SJCRH30 (cell line): ENCODE data around the gene DCDC2. TPM values are rescaled to one million over a fixed set of nuclear protein-coding genes. Genes with fewer than 3 reads are reported as not detected.

ENCODE experiments used
- DNase-seq, 2 experiments: peaks; one replicate each; pipeline ENCODE4 v3.0.0-alpha.2; 2015 to 2020
- H3K27ac ChIP-seq: fragments of 250-450 bp; sonication (Bioruptor Pico); 2 replicates; pipeline ENCODE4 v1.5.1; 2020; ENCODE audit warnings: mild to moderate bottlenecking, moderate library complexity
- H3K27me3 ChIP-seq: fragments of 250-450 bp; sonication (Bioruptor Pico); 2 replicates; pipeline ENCODE4 v1.5.1; 2020; ENCODE audit warnings: mild to moderate bottlenecking, moderate library complexity
- H3K36me3 ChIP-seq: fragments of 250-450 bp; sonication (Bioruptor Pico); 2 replicates; pipeline ENCODE4 v1.5.1; 2020; ENCODE audit warnings: mild to moderate bottlenecking, moderate library complexity
- H3K4me1 ChIP-seq: fragments of 250-450 bp; sonication (Bioruptor Pico); 2 replicates; pipeline ENCODE4 v1.5.1; 2020; ENCODE audit warnings: mild to moderate bottlenecking, moderate library complexity
- H3K4me3 ChIP-seq: fragments of 250-450 bp; sonication (Bioruptor Pico); 2 replicates; pipeline ENCODE4 v1.5.1; 2020; ENCODE audit warnings: mild to moderate bottlenecking, moderate library complexity
- H3K9me3 ChIP-seq: fragments of 250-450 bp; sonication (Bioruptor Pico); replicated peaks from 2 replicates; pipeline ENCODE4 v1.5.1; 2020; ENCODE audit warnings: mild to moderate bottlenecking, moderate library complexity
- total RNA-seq: library from RNA; depleted of rRNA; stranded (reverse); fragments of >200 nt; shearing (Covaris generic); gene quantifications from 2 replicates; pipeline ENCODE4 v1.2.3, GENCODE V29; 2014

The DCDC2 gene
- total RNA-seq, 1 experiment from 2014 or later, result 0.02 TPM

DNA sequence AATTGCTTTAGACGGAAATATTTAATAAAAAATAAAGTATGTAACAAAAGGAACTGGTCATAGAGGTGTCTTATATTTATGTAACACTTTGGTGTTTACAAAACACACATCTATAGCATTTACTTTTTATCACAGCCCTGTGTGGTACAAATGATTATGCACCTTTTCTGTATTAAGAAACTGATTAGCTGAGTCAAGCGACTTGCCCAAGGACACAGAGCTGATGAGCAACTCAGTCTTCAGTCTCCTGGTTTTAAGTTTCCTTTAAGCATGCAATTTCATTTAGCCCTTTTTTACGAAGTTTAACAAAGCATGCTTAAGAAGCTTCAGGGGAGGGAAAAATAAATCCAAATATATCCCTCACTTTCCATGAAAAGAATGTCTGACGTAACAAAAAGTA is 2.5 kb downstream of the DCDC2 start:
- H3K9me3 ChIP-seq, result no peaks in the 10 kb centered on the region
- H3K36me3 ChIP-seq, result no peaks in the 10 kb centered on the region
- H3K4me1 ChIP-seq, result no peaks in the 10 kb centered on the region
- no peaks in the 10 kb centered on the region for H3K27me3 ChIP-seq
- DNase-seq, result no peak
- no peak overlapping the region for H3K4me3 ChIP-seq
- no peak overlapping the region for H3K27ac ChIP-seq

DNA sequence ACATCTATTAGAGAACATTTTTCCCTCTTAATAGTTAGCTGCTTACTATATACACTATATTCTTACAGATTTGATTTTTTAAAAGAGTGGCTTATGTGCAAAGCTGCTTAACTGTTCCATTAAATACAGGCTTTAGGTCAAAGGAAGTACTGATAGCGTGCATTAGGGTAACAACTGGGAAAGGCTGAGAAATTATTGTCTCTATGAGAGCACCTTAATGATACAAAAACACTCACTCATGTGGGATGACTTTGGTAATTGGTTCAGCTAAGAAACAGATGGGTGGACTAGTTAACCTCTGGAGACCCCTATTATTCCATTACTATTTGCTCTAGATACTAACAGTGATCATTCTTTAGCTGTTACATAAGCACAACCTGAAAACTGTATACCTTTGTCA is 4.0 kb downstream of the DCDC2 start:
- no peak overlapping the region for H3K27ac ChIP-seq
- H3K27me3 ChIP-seq, result no peaks in the 10 kb centered on the region
- H3K4me1 ChIP-seq, result no peaks in the 10 kb centered on the region
- no peak overlapping the region for H3K4me3 ChIP-seq
- H3K36me3 ChIP-seq, result no peaks in the 10 kb centered on the region
- no peak for DNase-seq
- H3K9me3 ChIP-seq, result no peaks in the 10 kb centered on the region

DNA sequence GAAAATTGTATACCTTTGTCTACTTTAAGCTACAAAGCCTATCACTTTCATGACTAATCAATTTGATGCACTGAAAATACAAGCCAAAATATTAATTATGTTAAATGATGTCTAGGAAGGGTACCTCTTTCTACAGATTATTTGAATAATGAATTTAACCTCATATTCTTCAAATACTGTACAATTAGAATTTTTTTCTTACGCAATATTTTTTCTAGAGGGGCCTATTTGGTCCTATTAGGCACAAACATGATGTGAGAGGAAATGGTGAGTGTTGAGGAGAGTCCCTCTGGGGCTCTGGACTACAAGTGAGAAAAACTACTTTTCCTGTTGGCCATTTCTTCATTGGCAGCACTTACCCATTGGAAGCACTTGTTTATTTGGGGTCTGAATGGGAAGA is 5.4 kb downstream of the DCDC2 start:
- Histone ChIP-seq H3K4me3 (no peak overlapping the region), H3K9me3 (no peaks in the 10 kb centered on the region), H3K4me1 (no peaks in the 10 kb centered on the region), H3K27me3 (no peaks in the 10 kb centered on the region), H3K27ac (no peak overlapping the region), H3K36me3 (no peaks in the 10 kb centered on the region)
- no peak for DNase-seq

DNA sequence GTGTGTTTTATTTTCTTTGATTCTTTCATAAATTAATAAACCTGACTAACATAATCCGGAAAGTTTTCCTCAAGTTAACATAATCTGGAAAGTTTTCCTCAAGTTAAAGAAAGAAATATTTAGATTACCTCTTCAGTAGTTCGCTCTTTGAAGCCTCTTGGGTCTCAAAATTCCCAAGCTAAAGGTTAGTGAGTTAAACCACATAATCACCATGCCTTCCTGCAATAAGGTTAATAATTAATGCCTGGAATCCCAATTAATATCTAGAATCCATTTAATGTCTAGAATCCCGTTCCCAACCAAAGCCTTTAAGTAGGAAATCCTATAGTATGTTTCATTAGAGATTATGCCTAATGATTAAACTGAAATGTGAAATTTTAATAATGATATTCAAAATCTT is 12.9 kb downstream of the DCDC2 start:
- Histone ChIP-seq H3K27me3 (no peaks in the 10 kb centered on the region), H3K27ac (no peak overlapping the region), H3K9me3 (no peaks in the 10 kb centered on the region), H3K4me3 (no peak overlapping the region), H3K4me1 (no peaks in the 10 kb centered on the region), H3K36me3 (no peaks in the 10 kb centered on the region)
- DNase-seq, result no peak

GRCh38 chr6:24340998-24341938 is 16.6 kb downstream of the DCDC2 start:
- no peak for DNase-seq
- Histone ChIP-seq H3K27ac (no peak overlapping the region), H3K36me3 (no peaks in the 10 kb centered on the region), H3K4me3 (no peak overlapping the region), H3K4me1 (no peaks in the 10 kb centered on the region), H3K27me3 (no peaks in the 10 kb centered on the region), H3K9me3 (no peaks in the 10 kb centered on the region)

DNA sequence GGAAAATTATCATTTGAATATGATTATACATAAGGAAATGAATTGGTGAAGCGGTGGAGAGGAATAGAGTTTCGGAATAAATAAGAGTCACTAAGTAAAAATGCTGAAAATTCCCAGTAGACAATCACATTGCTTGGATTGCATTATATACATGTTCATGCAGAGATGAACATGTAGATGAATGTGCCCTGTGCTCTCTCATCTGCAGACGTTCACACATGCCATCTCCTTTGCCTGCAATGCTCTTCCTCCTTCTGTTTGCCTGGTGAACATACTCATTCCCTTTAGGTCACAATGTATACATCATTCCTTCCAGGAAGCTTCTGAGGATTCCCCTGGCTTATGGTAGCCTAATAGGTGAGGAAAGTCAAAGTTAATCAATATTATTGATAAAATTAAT is 17.9 kb downstream of the DCDC2 start:
- Histone ChIP-seq H3K4me3 (no peak overlapping the region), H3K9me3 (no peaks in the 10 kb centered on the region), H3K27me3 (no peaks in the 10 kb centered on the region), H3K36me3 (no peaks in the 10 kb centered on the region), H3K27ac (no peak overlapping the region), H3K4me1 (no peaks in the 10 kb centered on the region)
- DNase-seq, result no peak

GRCh38 chr6:24334285-24334684 is 23.6 kb downstream of the DCDC2 start:
- no peak for DNase-seq
- no peak overlapping the region for H3K27ac ChIP-seq
- no peak overlapping the region for H3K4me3 ChIP-seq
- no peaks in the 10 kb centered on the region for H3K27me3 ChIP-seq
- H3K36me3 ChIP-seq, result no peaks in the 10 kb centered on the region
- H3K9me3 ChIP-seq, result no peaks in the 10 kb centered on the region
- no peaks in the 10 kb centered on the region for H3K4me1 ChIP-seq

DNA sequence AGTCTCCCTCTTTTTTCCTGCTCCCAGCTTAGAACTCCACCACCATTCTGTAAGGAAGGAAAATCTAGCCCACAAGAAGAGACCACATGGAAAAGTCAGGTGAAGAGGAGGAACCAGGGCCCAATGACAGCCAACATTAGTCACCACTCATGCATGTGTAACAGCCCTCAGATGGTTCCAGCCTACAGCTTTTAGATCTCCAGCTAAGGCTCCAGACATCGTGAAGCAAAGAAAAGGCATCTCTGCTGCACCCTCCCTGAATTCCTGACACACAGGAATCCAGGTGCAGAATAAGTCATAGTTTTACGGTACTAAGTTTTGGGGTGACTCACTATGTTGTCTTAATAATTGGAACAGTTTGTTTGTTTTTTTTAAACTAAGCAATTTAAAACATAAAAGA is 25.5 kb downstream of the DCDC2 start:
- Histone ChIP-seq H3K9me3 (no peaks in the 10 kb centered on the region), H3K27ac (no peak overlapping the region), H3K27me3 (no peaks in the 10 kb centered on the region), H3K36me3 (no peaks in the 10 kb centered on the region), H3K4me3 (no peak overlapping the region), H3K4me1 (no peaks in the 10 kb centered on the region)
- DNase-seq, result no peak

- no peaks in the 10 kb centered on the region for H3K9me3 ChIP-seq
- DNase-seq, result no peak
- no peaks in the 10 kb centered on the region for H3K4me1 ChIP-seq
- H3K36me3 ChIP-seq, result no peaks in the 10 kb centered on the region
- no peaks in the 10 kb centered on the region for H3K27me3 ChIP-seq
- H3K4me3 ChIP-seq, result no peak overlapping the region
- H3K27ac ChIP-seq, result no peak overlapping the region
Measured at GRCh38 chr6:24330137-24330732, 27.6 kb downstream of the DCDC2 start.

GRCh38 chr6:24329451-24329850 is 28.4 kb downstream of the DCDC2 start:
- H3K4me3 ChIP-seq, result no peak overlapping the region
- no peaks in the 10 kb centered on the region for H3K9me3 ChIP-seq
- no peaks in the 10 kb centered on the region for H3K4me1 ChIP-seq
- no peak overlapping the region for H3K27ac ChIP-seq
- DNase-seq, result no peak
- H3K36me3 ChIP-seq, result no peaks in the 10 kb centered on the region
- no peaks in the 10 kb centered on the region for H3K27me3 ChIP-seq

GRCh38 chr6:24329022-24329421 is 28.8 kb downstream of the DCDC2 start:
- no peak overlapping the region for H3K4me3 ChIP-seq
- H3K4me1 ChIP-seq, result no peaks in the 10 kb centered on the region
- no peaks in the 10 kb centered on the region for H3K36me3 ChIP-seq
- no peak for DNase-seq
- H3K27ac ChIP-seq, result no peak overlapping the region
- H3K27me3 ChIP-seq, result no peaks in the 10 kb centered on the region
- no peaks in the 10 kb centered on the region for H3K9me3 ChIP-seq

- Histone ChIP-seq H3K4me1 (no peaks in the 10 kb centered on the region), H3K36me3 (no peaks in the 10 kb centered on the region), H3K27ac (no peak overlapping the region), H3K4me3 (no peak overlapping the region), H3K27me3 (no peaks in the 10 kb centered on the region), H3K9me3 (no peaks in the 10 kb centered on the region)
- DNase-seq, result no peak
Measured at GRCh38 chr6:24327756-24328155, 30.1 kb downstream of the DCDC2 start.

- no peak for DNase-seq
- H3K36me3 ChIP-seq, result no peaks in the 10 kb centered on the region
- H3K4me3 ChIP-seq, result no peak overlapping the region
- H3K27ac ChIP-seq, result no peak overlapping the region
- H3K9me3 ChIP-seq, result no peaks in the 10 kb centered on the region
- H3K4me1 ChIP-seq, result no peaks in the 10 kb centered on the region
- H3K27me3 ChIP-seq, result no peaks in the 10 kb centered on the region
Measured at GRCh38 chr6:24325978-24326377, 31.9 kb downstream of the DCDC2 start.

DNA sequence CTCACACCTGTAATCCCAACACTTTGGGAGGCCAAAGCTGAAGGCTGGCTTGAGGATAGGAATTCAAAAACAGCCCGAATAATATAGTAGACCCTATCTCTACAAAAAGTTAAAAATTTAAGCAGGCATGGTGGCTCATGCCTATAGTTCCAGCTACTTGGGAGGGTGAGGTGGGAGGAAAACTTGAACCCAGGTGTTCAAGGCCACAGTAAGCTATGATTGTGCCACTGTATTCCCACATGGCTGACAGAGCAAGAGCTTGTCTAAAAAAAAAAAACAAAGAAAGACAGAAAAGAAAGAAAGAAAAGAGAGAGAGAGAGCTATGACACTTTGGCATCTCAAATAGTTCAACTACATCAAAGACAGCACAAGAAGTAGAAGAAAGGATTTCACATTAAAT is 33.2 kb downstream of the DCDC2 start:
- Histone ChIP-seq H3K4me1 (no peaks in the 10 kb centered on the region), H3K27me3 (no peaks in the 10 kb centered on the region)
- DNase-seq, result no peak

DNA sequence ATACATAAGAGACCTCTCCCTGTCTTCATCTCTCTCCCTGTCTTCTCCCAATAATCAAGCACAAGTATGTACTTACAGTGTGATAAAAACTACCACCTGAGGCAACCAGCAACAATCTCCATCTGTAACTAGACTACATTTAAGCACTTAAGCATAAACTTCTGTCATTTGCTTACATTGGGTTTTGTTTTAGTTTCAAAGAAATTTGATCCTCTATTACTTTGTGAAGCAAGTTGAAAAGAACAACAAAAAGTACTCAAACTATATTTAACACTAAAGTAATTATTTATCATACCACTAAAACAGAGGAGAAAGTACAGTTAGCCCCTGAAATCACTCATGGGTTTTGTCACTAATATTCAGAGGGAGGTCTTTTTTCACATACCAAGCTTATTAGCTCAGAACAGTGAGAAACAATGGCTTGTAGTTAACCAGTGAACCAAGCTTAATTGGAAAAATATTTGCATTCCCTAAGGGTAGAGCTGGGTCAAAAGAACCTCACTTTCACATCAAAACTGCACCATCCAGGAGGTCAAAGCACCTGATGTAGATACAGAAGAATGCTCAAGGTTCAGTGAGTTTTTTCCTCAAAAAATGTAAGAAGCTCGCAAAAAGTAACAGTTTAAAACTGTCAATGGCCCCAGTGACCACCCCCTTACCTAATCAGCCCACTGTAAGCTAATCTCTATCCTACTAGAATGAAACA is 34.1 kb downstream of the DCDC2 start:
- H3K27ac ChIP-seq, result no peak overlapping the region
- no peaks in the 10 kb centered on the region for H3K4me1 ChIP-seq
- H3K27me3 ChIP-seq, result no peaks in the 10 kb centered on the region
- H3K36me3 ChIP-seq, result no peaks in the 10 kb centered on the region
- H3K4me3 ChIP-seq, result no peak overlapping the region
- DNase-seq, result no peak
- H3K9me3 ChIP-seq, result no peaks in the 10 kb centered on the region

More for the DNA sequence above, 33.2 kb downstream of the DCDC2 start:
- Histone ChIP-seq H3K9me3 (no peaks in the 10 kb centered on the region), H3K36me3 (no peaks in the 10 kb centered on the region), H3K27ac (no peak overlapping the region), H3K4me3 (no peak overlapping the region)
